Measurements from ENCODE around the gene MRPL53. TPM values are rescaled to one million over a fixed set of nuclear protein-coding genes. Genes with fewer than 3 reads are reported as not detected.

Gene MRPL53
- total RNA-seq, 1 donor from 2014 or later, result 54.4 TPM

Other genes with a start within 250 kb of the MRPL53 start
- 12.6 TPM for gene SLC4A5, start 129.3 kb downstream of the MRPL53 start, total RNA-seq
- 146 TPM for gene DCTN1, start 92.4 kb downstream of the MRPL53 start, total RNA-seq
- 4.4 TPM for gene C2orf81, start 51.1 kb downstream of the MRPL53 start, total RNA-seq
- 14.0 TPM for gene WDR54, start 51.0 kb downstream of the MRPL53 start, total RNA-seq
- 76.0 TPM for gene RTKN, start 30.7 kb downstream of the MRPL53 start, total RNA-seq
- 38.2 TPM for gene INO80B, start 17.6 kb downstream of the MRPL53 start, total RNA-seq
- gene WBP1, start 14.2 kb downstream of the MRPL53 start, total RNA-seq, result 68.6 TPM
- gene MOGS, start 7.3 kb downstream of the MRPL53 start, total RNA-seq, result 39.5 TPM
- 25.0 TPM for gene CCDC142, start 10.3 kb upstream of the MRPL53 start, total RNA-seq
- 22.6 TPM for gene TTC31, start 10.4 kb upstream of the MRPL53 start, total RNA-seq
- gene LBX2, start 26.9 kb upstream of the MRPL53 start, total RNA-seq, result 0.53 TPM
- gene PCGF1, start 35.0 kb upstream of the MRPL53 start, total RNA-seq, result 13.7 TPM
- gene TLX2, start 41.8 kb upstream of the MRPL53 start, total RNA-seq, result not detected
- gene DQX1, start 53.6 kb upstream of the MRPL53 start, total RNA-seq, result not detected
- 75.3 TPM for gene AUP1, start 57.0 kb upstream of the MRPL53 start, total RNA-seq
- 34.5 TPM for gene HTRA2, start 57.3 kb upstream of the MRPL53 start, total RNA-seq
- 9.2 TPM for gene LOXL3, start 81.3 kb upstream of the MRPL53 start, total RNA-seq
- gene DOK1, start 82.0 kb upstream of the MRPL53 start, total RNA-seq, result 17.3 TPM
- 1.1 TPM for gene M1AP, start 175.7 kb upstream of the MRPL53 start, total RNA-seq
- gene SEMA4F, start 181.6 kb upstream of the MRPL53 start, total RNA-seq, result 11.5 TPM

Measured in sciatic nerve (tissue), 1 donor.